CD8-positive, alpha-beta memory T cell (primary cell): ENCODE measurements around the gene AMBP. TPM values are rescaled to one million over a fixed set of nuclear protein-coding genes. Genes with fewer than 3 reads are reported as not detected.
A peak's percentile ranks its signal among the peaks of the same experiment; 100 is the strongest.

Experiments
- CTCF ChIA-PET: fragments of 350-600 bp; sonication (Branson Sonifier 250); formaldehyde crosslinking; loops from one replicate; lab custom pipeline; 2021; ENCODE audit warnings: antibody characterized with exemption; lab: Charles Lee
- POLR2A ChIA-PET: fragments of 350-600 bp; sonication (Branson Sonifier 250); formaldehyde crosslinking; loops from one replicate; lab custom pipeline; 2021; ENCODE audit warnings: antibody characterized with exemption; lab: Charles Lee
- DNase-seq, 5 donors: peaks; one replicate each; pipeline versions ENCODE4 v3.0.0 to v3.0.0-alpha.2; 2020 to 2022; ENCODE audit warnings: mixed read lengths in 1 of 5
- H3K27ac ChIP-seq: one replicate; pipeline ENCODE4 v1.7.0; 2013; ENCODE audit warnings: low read depth, mild to moderate bottlenecking, low read length, moderate library complexity
- H3K27me3 ChIP-seq: 2 replicates; pipeline ENCODE4 v1.7.0; 2013; ENCODE audit warnings: low read length, mild to moderate bottlenecking; ENCODE audit not compliant: insufficient read depth, poor library complexity, severe bottlenecking
- H3K36me3 ChIP-seq: 2 replicates; pipeline ENCODE4 v1.7.0; 2013; ENCODE audit warnings: mild to moderate bottlenecking, low read length, moderate library complexity; ENCODE audit not compliant: insufficient read depth
- H3K4me1 ChIP-seq: 2 replicates; pipeline ENCODE4 v1.7.0; 2013; ENCODE audit warnings: mild to moderate bottlenecking, low read length, moderate library complexity; ENCODE audit not compliant: insufficient read depth
- H3K4me3 ChIP-seq: 2 replicates; pipeline ENCODE4 v1.7.0; 2013; ENCODE audit warnings: mild to moderate bottlenecking, low read length
- H3K9me3 ChIP-seq: 2 replicates; pipeline ENCODE4 v1.7.0; 2013; ENCODE audit warnings: mild to moderate bottlenecking, low read length
- H3K27ac Mint-ChIP-seq, 8 donors: one replicate each; pipeline ENCODE4 v1.8.0; 2020 to 2021; ENCODE audit warnings: mixed read lengths in 8 of 8, mild to moderate bottlenecking in 6 of 8, inconsistent platforms in 3 of 8, moderate library complexity in 3 of 8
- H3K27me3 Mint-ChIP-seq, 2 donors: one replicate each; pipeline ENCODE4 v1.8.0; 2020 to 2021; ENCODE audit warnings: mixed read lengths in 2 of 2, mild to moderate bottlenecking in 1 of 2, moderate library complexity in 1 of 2
- H3K36me3 Mint-ChIP-seq, 3 donors: one replicate each; pipeline ENCODE4 v1.8.0; 2020 to 2021; ENCODE audit warnings: mixed read lengths in 3 of 3, inconsistent platforms in 1 of 3, mild to moderate bottlenecking in 1 of 3
- H3K4me1 Mint-ChIP-seq, 3 donors: one replicate each; pipeline ENCODE4 v1.8.0; 2020 to 2021; ENCODE audit warnings: mixed read lengths in 3 of 3, inconsistent platforms in 1 of 3, mild to moderate bottlenecking in 1 of 3
- H3K4me3 Mint-ChIP-seq, 7 donors: one replicate each; pipeline ENCODE4 v1.8.0; 2020 to 2021; ENCODE audit warnings: mixed read lengths in 7 of 7, mild to moderate bottlenecking in 6 of 7, moderate library complexity in 4 of 7, inconsistent platforms in 2 of 7
- H3K9me3 Mint-ChIP-seq, 5 donors: one replicate each; pipeline ENCODE4 v1.8.0; 2020 to 2022; ENCODE audit warnings: mixed read lengths in 5 of 5, mild to moderate bottlenecking in 3 of 5, moderate library complexity in 2 of 5, inconsistent platforms in 1 of 5
- polyA plus RNA-seq: library from polyadenylated mRNA; unstranded; fragments of 300-500 nt; fragmentation: Illumina TruSeq; gene quantifications from one replicate; pipeline ENCODE4 v1.2.3, GENCODE V29; 2021
- total RNA-seq, 2 experiments: library from RNA; stranded (reverse); gene quantifications; one replicate each; pipeline ENCODE4 v1.2.3, GENCODE V29; 2021

AMBP gene
- total and polyA plus RNA-seq, 3 experiments from 2014 or later, result not detected

- peaks cover 0 to 3% (median 0%) of the 10 kb centered on the region in 3 donors for H3K36me3 Mint-ChIP-seq
- ChIA-PET POLR2A (no interaction called here), CTCF (no interaction called here)
- no peak overlapping the region for H3K27ac ChIP-seq
- no peak overlapping the region for H3K27ac Mint-ChIP-seq
- H3K36me3 ChIP-seq, result no peaks in the 10 kb centered on the region
- no peak for DNase-seq
- no peaks in the 10 kb centered on the region for H3K27me3 ChIP-seq
- H3K9me3 Mint-ChIP-seq, result no peaks in the 10 kb centered on the region
- no peaks in the 10 kb centered on the region for H3K4me1 ChIP-seq
- H3K4me3 Mint-ChIP-seq, result no peak overlapping the region
- no peak overlapping the region for H3K4me3 ChIP-seq
- peaks cover 0 to 2% of the 10 kb centered on the region in 2 donors for H3K27me3 Mint-ChIP-seq
- H3K4me1 Mint-ChIP-seq, result no peaks in the 10 kb centered on the region
- no peaks in the 10 kb centered on the region for H3K9me3 ChIP-seq
Measured at GRCh38 chr9:114035845-114036801, 42.0 kb downstream of the AMBP start.

GRCh38 chr9:114035221-114035844, 42.8 kb downstream of the AMBP start:
- CTCF ChIA-PET, result no interaction called here
- Mint-ChIP-seq H3K27ac (no peak overlapping the region), H3K4me3 (no peak overlapping the region), H3K4me1 (no peaks in the 10 kb centered on the region), H3K9me3 (no peaks in the 10 kb centered on the region), H3K27me3 (peaks cover 0 to 2% of the 10 kb centered on the region in 2 donors), H3K36me3 (peaks cover 0 to 3% (median 0%) of the 10 kb centered on the region in 3 donors)
- Histone ChIP-seq H3K27ac (no peak overlapping the region), H3K36me3 (no peaks in the 10 kb centered on the region), H3K4me3 (no peak overlapping the region), H3K4me1 (no peaks in the 10 kb centered on the region), H3K9me3 (no peaks in the 10 kb centered on the region), H3K27me3 (no peaks in the 10 kb centered on the region)
- POLR2A ChIA-PET, result no interaction called here
- DNase-seq, result no peak

GRCh38 chr9:114034661-114035062, 43.4 kb downstream of the AMBP start:
- DNase-seq, result no peak
- POLR2A ChIA-PET, result no interaction called here
- Histone ChIP-seq H3K27me3 (no peaks in the 10 kb centered on the region), H3K9me3 (no peaks in the 10 kb centered on the region), H3K36me3 (no peaks in the 10 kb centered on the region), H3K4me1 (no peaks in the 10 kb centered on the region), H3K27ac (no peak overlapping the region), H3K4me3 (no peak overlapping the region)
- CTCF ChIA-PET, result no interaction called here
- H3K27ac Mint-ChIP-seq, result no peak overlapping the region
- no peak overlapping the region for H3K4me3 Mint-ChIP-seq
- no peaks in the 10 kb centered on the region for H3K4me1 Mint-ChIP-seq
- H3K9me3 Mint-ChIP-seq, result no peaks in the 10 kb centered on the region
- H3K36me3 Mint-ChIP-seq, result peaks cover 0 to 3% (median 0%) of the 10 kb centered on the region in 3 donors
- peaks cover 0 to 2% of the 10 kb centered on the region in 2 donors for H3K27me3 Mint-ChIP-seq

- Histone ChIP-seq H3K4me3 (no peak overlapping the region), H3K4me1 (no peaks in the 10 kb centered on the region), H3K27me3 (no peaks in the 10 kb centered on the region), H3K9me3 (no peaks in the 10 kb centered on the region), H3K27ac (no peak overlapping the region), H3K36me3 (no peaks in the 10 kb centered on the region)
- Mint-ChIP-seq H3K36me3 (peaks cover 0 to 3% (median 0%) of the 10 kb centered on the region in 3 donors), H3K27ac (no peak overlapping the region), H3K9me3 (peaks cover 0 to 3% (median 0%) of the 10 kb centered on the region in 5 donors), H3K4me1 (no peaks in the 10 kb centered on the region), H3K27me3 (peaks cover 0 to 2% of the 10 kb centered on the region in 2 donors), H3K4me3 (no peak overlapping the region)
- ChIA-PET CTCF (no interaction called here), POLR2A (interaction anchor here (0.6 kb wide), 1 partner anchor 8 kb away, joined by 3 read pairs; no protein-coding TSS in a partner anchor)
- DNase-seq, result no peak
Measured at GRCh38 chr9:114034196-114034595, 43.9 kb downstream of the AMBP start.

GRCh38 chr9:114033397-114034103, 44.5 kb downstream of the AMBP start:
- DNase-seq, result no peak
- Mint-ChIP-seq H3K36me3 (peaks cover 0 to 3% (median 0%) of the 10 kb centered on the region in 3 donors), H3K27me3 (peaks cover 0 to 2% of the 10 kb centered on the region in 2 donors), H3K27ac (peak overlapping the region in 2 of 8 donors; percentile 44 to 54), H3K4me3 (no peak overlapping the region), H3K4me1 (no peaks in the 10 kb centered on the region), H3K9me3 (peaks cover 0 to 3% (median 0%) of the 10 kb centered on the region in 5 donors)
- Histone ChIP-seq H3K27me3 (no peaks in the 10 kb centered on the region), H3K36me3 (no peaks in the 10 kb centered on the region), H3K9me3 (no peaks in the 10 kb centered on the region), H3K4me3 (no peak overlapping the region), H3K27ac (no peak overlapping the region), H3K4me1 (no peaks in the 10 kb centered on the region)
- ChIA-PET POLR2A (interaction anchor here (0.6 kb wide), 1 partner anchor 8 kb away, joined by 3 read pairs; no protein-coding TSS in a partner anchor), CTCF (no interaction called here)

- H3K9me3 ChIP-seq, result no peaks in the 10 kb centered on the region
- Mint-ChIP-seq H3K4me3 (no peak overlapping the region), H3K36me3 (peaks cover 0 to 3% (median 0%) of the 10 kb centered on the region in 3 donors), H3K27me3 (peaks cover 0 to 2% of the 10 kb centered on the region in 2 donors), H3K27ac (no peak overlapping the region), H3K4me1 (no peaks in the 10 kb centered on the region), H3K9me3 (peaks cover 0 to 3% (median 0%) of the 10 kb centered on the region in 5 donors)
- ChIA-PET CTCF (no interaction called here), POLR2A (no interaction called here)
- H3K4me3 ChIP-seq, result no peak overlapping the region
- DNase-seq, result no peak
- H3K36me3 ChIP-seq, result no peaks in the 10 kb centered on the region
- H3K27me3 ChIP-seq, result no peaks in the 10 kb centered on the region
- H3K27ac ChIP-seq, result no peak overlapping the region
- H3K4me1 ChIP-seq, result no peaks in the 10 kb centered on the region
Measured at GRCh38 chr9:114031948-114032840, 45.9 kb downstream of the AMBP start.

- no peak overlapping the region for H3K4me3 ChIP-seq
- H3K27me3 ChIP-seq, result no peaks in the 10 kb centered on the region
- POLR2A ChIA-PET, result no interaction called here
- Mint-ChIP-seq H3K27me3 (peaks cover 0 to 2% of the 10 kb centered on the region in 2 donors), H3K27ac (no peak overlapping the region), H3K4me3 (no peak overlapping the region), H3K9me3 (peaks cover 0 to 3% (median 0%) of the 10 kb centered on the region in 5 donors), H3K36me3 (peaks cover 0 to 2% (median 0%) of the 10 kb centered on the region in 3 donors), H3K4me1 (no peaks in the 10 kb centered on the region)
- no peak for DNase-seq
- H3K9me3 ChIP-seq, result no peaks in the 10 kb centered on the region
- CTCF ChIA-PET, result no interaction called here
- H3K27ac ChIP-seq, result no peak overlapping the region
- H3K4me1 ChIP-seq, result no peaks in the 10 kb centered on the region
- H3K36me3 ChIP-seq, result no peaks in the 10 kb centered on the region
Measured at GRCh38 chr9:114031037-114031630, 47.0 kb downstream of the AMBP start.
